Thyroid gland (tissue), 4 donors: ENCODE results near the gene GRAMD4. TPM values are rescaled to one million over a fixed set of nuclear protein-coding genes. Genes with fewer than 3 reads are reported as not detected.

ENCODE experiments used
- DNase-seq, 2 donors: peaks; one replicate each; pipeline ENCODE4 v3.0.0-alpha.2; 2019
- H3K27ac ChIP-seq, 3 donors: fragments of 200-600 bp; sonication (generic); 1 replicate in 2 of 3; 2 replicates in 1 of 3; pipeline ENCODE4 v1.5.1; 2016 to 2019; ENCODE audit warnings: mild to moderate bottlenecking in 1 of 3, moderate library complexity in 1 of 3
- H3K27me3 ChIP-seq: fragments of 200-600 bp; sonication (generic); one replicate; pipeline ENCODE4 v1.5.1; 2019
- H3K36me3 ChIP-seq, 2 donors: fragments of 200-600 bp; sonication (generic); one replicate each; pipeline ENCODE4 v1.5.1; 2016 to 2019
- H3K4me1 ChIP-seq, 2 donors: fragments of 200-600 bp; sonication (generic); one replicate each; pipeline ENCODE4 v1.5.1; 2017 to 2019
- H3K4me3 ChIP-seq, 3 donors: fragments of 200-600 bp; sonication (generic); replicated peaks in 1 of 3; 1 replicate in 2 of 3; 2 replicates in 1 of 3; pipeline ENCODE4 v1.5.1; 2016; ENCODE audit warnings: mild to moderate bottlenecking in 1 of 3
- H3K9me3 ChIP-seq: fragments of 200-600 bp; sonication (generic); one replicate; pipeline ENCODE4 v1.5.1; 2017
- CTCF ChIP-seq, 6 experiments: fragments of 200-600 bp in 3 of 6; fragments of 450-650 bp in 3 of 6; sonication (generic) in 3 of 6; IDR thresholded peaks; one replicate each; pipeline ENCODE4 v1.5.1; 2016 to 2019; ENCODE audit warnings: antibody characterized with exemption in 6 of 6, mild to moderate bottlenecking in 2 of 6, inconsistent platforms in 1 of 6, moderate library complexity in 1 of 6
- POLR2A ChIP-seq, 2 donors: fragments of 450-650 bp; IDR thresholded peaks; one replicate each; pipeline ENCODE4 v1.6.1; 2017; ENCODE audit warnings: antibody characterized with exemption in 2 of 2, mild to moderate bottlenecking in 2 of 2, moderate library complexity in 1 of 2
- WGBS, 2 donors: methylation state at CpG; one replicate each; pipeline ENCODE4 v1.1.5; 2017; 5-methylcytosine and 5-hydroxymethylcytosine counted together
- intact Hi-C: fragments of 100-400 bp; cut with DNase I; formaldehyde crosslinking; loops from one replicate; pipeline ENCODE4 v1.15.1; 2023
- total RNA-seq, 4 donors: library from RNA; depleted of rRNA; stranded (reverse); fragments of >200 nt; gene quantifications; one replicate each; pipeline ENCODE4 v1.2.3, GENCODE V29; 2016

The GRAMD4 gene
- total RNA-seq, 4 donors from 2014 or later, result 33.5 to 193 (median 62.1) TPM

- Histone ChIP-seq H3K36me3 (peaks cover 2 to 4% of the 10 kb centered on the region in 2 donors), H3K4me3 (no peak overlapping the region), H3K9me3 (no peaks in the 10 kb centered on the region), H3K27ac (no peak overlapping the region), H3K4me1 (peaks cover 10 to 15% of the 10 kb centered on the region in 2 donors), H3K27me3 (no peaks in the 10 kb centered on the region)
- WGBS, 2 donors, result 81 to 83% methylated on average over 6 to 7 of the region's 7 CpGs
- TF ChIP-seq CTCF (IDR thresholded peaks at IDR 0.05) (peak in 3 of 6 experiments; percentile 10 to 33 (median 16)), POLR2A (IDR thresholded peaks at IDR 0.05) (no peak)
- no peak for DNase-seq
- intact Hi-C loops, result no loop called here
Measured at GRCh38 chr22:46681010-46681409, 60.8 kb downstream of the GRAMD4 start.

GRCh38 chr22:46682011-46682731 lies 62.0 kb downstream of the GRAMD4 start:
- no peaks in the 10 kb centered on the region for H3K27me3 ChIP-seq
- H3K4me3 ChIP-seq, result no peak overlapping the region
- no peaks in the 10 kb centered on the region for H3K9me3 ChIP-seq
- TF ChIP-seq CTCF (IDR thresholded peaks at IDR 0.05) (no peak), POLR2A (IDR thresholded peaks at IDR 0.05) (no peak)
- no peak overlapping the region for H3K27ac ChIP-seq
- 91 to 94% methylated on average over 17 to 19 of the region's 19 CpGs for WGBS, 2 donors
- intact Hi-C loops, result no loop called here
- DNase-seq, result no peak
- peaks cover 12 to 13% of the 10 kb centered on the region in 2 donors for H3K36me3 ChIP-seq
- peaks cover 10 to 15% of the 10 kb centered on the region in 2 donors for H3K4me1 ChIP-seq

GRCh38 chr22:46684706-46685105 lies 64.5 kb downstream of the GRAMD4 start:
- WGBS, 2 donors, result 22 to 35% methylated on average over 9 to 10 of the region's 10 CpGs
- peak overlapping the region; percentile 39 to 62 (median 52) for H3K27ac ChIP-seq
- intact Hi-C loops, result no loop called here

GRCh38 chr22:46686221-46687047 lies 66.2 kb downstream of the GRAMD4 start:
- Histone ChIP-seq H3K36me3 (peaks cover 46% of the 10 kb centered on the region in 2 donors), H3K4me3 (no peak overlapping the region), H3K9me3 (no peaks in the 10 kb centered on the region), H3K4me1 (peaks cover 10 to 15% of the 10 kb centered on the region in 2 donors), H3K27me3 (no peaks in the 10 kb centered on the region), H3K27ac (peak overlapping the region in 2 of 3 donors; percentile 39 to 52)
- no peak for TF ChIP-seq POLR2A (IDR thresholded peaks at IDR 0.05)
- no peak for TF ChIP-seq CTCF (IDR thresholded peaks at IDR 0.05)
- intact Hi-C loops, result no loop called here
- 85 to 86% methylated on average over 33 of the region's 33 CpGs for whole genome bisulfite sequencing, 2 donors
- DNase-seq, result no peak

More at GRCh38 chr22:46684706-46685105, 64.5 kb downstream of the GRAMD4 start:
- no peaks in the 10 kb centered on the region for H3K27me3 ChIP-seq
- no peaks in the 10 kb centered on the region for H3K9me3 ChIP-seq
- TF ChIP-seq POLR2A (IDR thresholded peaks at IDR 0.05) (no peak), CTCF (IDR thresholded peaks at IDR 0.05) (no peak)
- peaks cover 10 to 15% of the 10 kb centered on the region in 2 donors for H3K4me1 ChIP-seq
- H3K4me3 ChIP-seq, result no peak overlapping the region
- peaks cover 29 to 30% of the 10 kb centered on the region in 2 donors for H3K36me3 ChIP-seq
- peak; percentile 89 to 94 for DNase-seq
